ENCODE measurements around the gene CNTNAP4. TPM values are rescaled to one million over a fixed set of nuclear protein-coding genes. Genes with fewer than 3 reads are reported as not detected.

The CNTNAP4 gene
- total RNA-seq, 1 experiment from 2014 or later, result not detected

GRCh38 chr16:76228546-76229146, 48.6 kb upstream of the CNTNAP4 start:
- ChIA-PET POLR2A (no interaction called here), RAD21 (ENCODE audit: low non-redundant PET in 1 of 2, low total read pairs in 2 of 2, uncharacterized antibody in 2 of 2, unreplicated experiment in 2 of 2) (no interaction called here), CTCF (no interaction called here)
- H2AFZ ChIP-seq (ENCODE audit: low read depth, low read length, poor library complexity, severe bottlenecking), result no peak overlapping the region
- TF ChIP-seq CTCF (IDR thresholded peaks at IDR 0.05 in 2 of 3, conservative IDR thresholded peaks at IDR 0.05 in 1 of 3; ENCODE audit: borderline replicate concordance in 1 of 3, insufficient read depth in 1 of 3, low read depth in 2 of 3, low read length in 2 of 3) (no peak), EZH2 (IDR thresholded peaks at IDR 0.05) (no peak), RAD21 (IDR thresholded peaks at IDR 0.05; ENCODE audit: low read depth) (no peak), POLR2AphosphoS5 (IDR thresholded peaks at IDR 0.05; ENCODE audit: low read depth, low read length) (no peak), ZFX (IDR thresholded peaks at IDR 0.05) (no peak), SIN3A (IDR thresholded peaks at IDR 0.05; ENCODE audit: low read depth) (no peak), FOSL1 (IDR thresholded peaks at IDR 0.05; ENCODE audit: low read depth) (no peak), TCF7L2 (IDR thresholded peaks at IDR 0.05; ENCODE audit: borderline replicate concordance, extremely low read depth, insufficient read depth, insufficient read length) (no peak), REST (IDR thresholded peaks at IDR 0.05; ENCODE audit: low read depth) (no peak), MAX (IDR thresholded peaks at IDR 0.05) (no peak), SRF (IDR thresholded peaks at IDR 0.05; ENCODE audit: low read depth) (no peak), ZBTB33 (IDR thresholded peaks at IDR 0.05; ENCODE audit: extremely low read depth, insufficient replicate concordance, low read length) (no peak), CEBPB (IDR thresholded peaks at IDR 0.05; ENCODE audit: low read depth) (no peak), CBX3 (IDR thresholded peaks at IDR 0.05; ENCODE audit: low read depth) (no peak), YY1 (IDR thresholded peaks at IDR 0.05; ENCODE audit: extremely low read depth, insufficient replicate concordance, low read depth, low read length) (no peak), ELF1 (IDR thresholded peaks at IDR 0.05; ENCODE audit: borderline replicate concordance, low read depth) (no peak), JUND (IDR thresholded peaks at IDR 0.05) (no peak)
- H4K20me1 ChIP-seq (ENCODE audit: insufficient read depth), result no peaks in the 10 kb centered on the region
- DNase-seq (ENCODE audit: low read depth, low spot score), result no peak
- H3K27ac ChIP-seq (ENCODE audit: low read depth, low read length), result no peak overlapping the region
- H3K9me3 ChIP-seq (ENCODE audit: control insufficient read depth in 1 of 2, insufficient read depth in 1 of 2, low read depth in 1 of 2, low read length in 2 of 2), result peaks cover 0 to 5% of the 10 kb centered on the region in 2 experiments; a peak in 1 of 4 replicates
- H3K36me3 ChIP-seq (ENCODE audit: control insufficient read depth in 1 of 2, insufficient read depth in 2 of 2, low read length in 2 of 2), result no peaks in the 10 kb centered on the region
- no peak overlapping the region for H3K4me3 ChIP-seq (replicated peaks in 1 of 2; ENCODE audit: low read depth in 1 of 2, low read length in 2 of 2)
- H3K4me1 ChIP-seq (ENCODE audit: control insufficient read depth in 1 of 2, insufficient read depth in 2 of 2, low read length in 2 of 2), result no peaks in the 10 kb centered on the region
- BruUV-seq (replicated peaks), result no TSS peak
- H3K79me2 ChIP-seq (ENCODE audit: insufficient read depth, low read length), result no peaks in the 10 kb centered on the region
- ATAC-seq, result no peak
- H3K27me3 ChIP-seq (ENCODE audit: insufficient read depth, low read length), result no peaks in the 10 kb centered on the region
- no peaks in the 10 kb centered on the region for H3K9me2 ChIP-seq (ENCODE audit: insufficient read depth)
- intact Hi-C loops (cut with micrococcal nuclease), result no loop called here
- H3K9ac ChIP-seq (ENCODE audit: low read length), result no peak overlapping the region
- H3K4me2 ChIP-seq (ENCODE audit: low read length), result no peak overlapping the region

Data from HCT116 (cell line).